AG10803 (cell line): ENCODE measurements around the gene MOB3C.
A peak's percentile ranks its signal among the peaks of the same experiment; 100 is the strongest.

ENCODE experiments used
- DNase-seq: peaks from one replicate; pipeline ENCODE4 v3.0.0; 2010; ENCODE audit warnings: low read depth
- H3K4me3 ChIP-seq: 2 replicates; pipeline ENCODE4 v1.5.1; 2011; ENCODE audit warnings: mild to moderate bottlenecking, low read length, control low read depth
- CTCF ChIP-seq: conservative IDR thresholded peaks from 2 replicates; pipeline ENCODE4 v1.5.1; 2011; ENCODE audit warnings: mild to moderate bottlenecking, low read length, control low read depth, inconsistent platforms

Gene MOB3C

GRCh38 chr1:46618754-46619415, 2.3 kb upstream of the MOB3C start:
- no peak for TF ChIP-seq CTCF
- no peak for DNase-seq
- H3K4me3 ChIP-seq: no peak overlapping the region

GRCh38 chr1:46617833-46618232, 1.2 kb upstream of the MOB3C start:
- DNase-seq: no peak
- no peak for TF ChIP-seq CTCF
- H3K4me3 ChIP-seq: no peak overlapping the region

GRCh38 chr1:46617108-46617800, 643 bp upstream of the MOB3C start:
- DNase-seq: no peak
- peak overlapping the region; percentile 88 for H3K4me3 ChIP-seq
- no peak for TF ChIP-seq CTCF

- no peak for TF ChIP-seq CTCF
- no peak for DNase-seq
- H3K4me3 ChIP-seq: peak overlapping the region; percentile 88
Observed at GRCh38 chr1:46615735-46616134, 876 bp downstream of the MOB3C start.

GRCh38 chr1:46615088-46615487, 1.5 kb downstream of the MOB3C start:
- TF ChIP-seq CTCF: no peak
- peak overlapping the region; percentile 88 for H3K4me3 ChIP-seq
- DNase-seq: no peak

- H3K4me3 ChIP-seq: no peak overlapping the region
- TF ChIP-seq CTCF: no peak
- DNase-seq: no peak
Observed at GRCh38 chr1:46614604-46614984, 2.0 kb downstream of the MOB3C start.
